Heart right ventricle (tissue), 16 donors: Measurements from ENCODE around the gene ENPP4. TPM values are rescaled to one million over a fixed set of nuclear protein-coding genes. Genes with fewer than 3 reads are reported as not detected.

ENCODE experiments used
- ATAC-seq, 8 donors: fragments of 200-7000 bp; cut with Tn5 transposase; one replicate each; pipeline ENCODE4 v1.9.1; 2020; ENCODE audit warnings: mild to moderate bottlenecking in 8 of 8, moderate library complexity in 8 of 8, moderate number of reproducible peaks in 1 of 8
- DNase-seq, 2 donors: peaks; one replicate each; pipeline ENCODE4 v3.0.0-alpha.2; 2020
- H3K27ac ChIP-seq, 10 donors: fragments of 200-600 bp; sonication (generic) in 2 of 10; one replicate each; pipeline versions ENCODE4 v1.5.0 to v1.8.0; 2020 to 2022; ENCODE audit warnings: mild to moderate bottlenecking in 3 of 10
- H3K27me3 ChIP-seq, 7 donors: fragments of 200-600 bp; one replicate each; pipeline ENCODE4 v1.8.0; 2021 to 2022; ENCODE audit warnings: mild to moderate bottlenecking in 2 of 7
- H3K36me3 ChIP-seq, 9 donors: fragments of 200-600 bp; sonication (generic) in 1 of 9; one replicate each; pipeline versions ENCODE4 v1.5.0 to v1.8.0; 2020 to 2022; ENCODE audit warnings: mild to moderate bottlenecking in 2 of 9
- H3K4me1 ChIP-seq, 9 donors: fragments of 200-600 bp; sonication (generic) in 1 of 9; one replicate each; pipeline versions ENCODE4 v1.5.0 to v1.8.0; 2020 to 2022; ENCODE audit warnings: mild to moderate bottlenecking in 4 of 9
- H3K4me3 ChIP-seq, 10 donors: fragments of 200-600 bp; sonication (generic) in 2 of 10; one replicate each; pipeline versions ENCODE4 v1.5.0 to v1.8.0; 2020 to 2022; ENCODE audit warnings: mild to moderate bottlenecking in 7 of 10, moderate library complexity in 2 of 10
- H3K9me3 ChIP-seq, 11 donors: fragments of 200-600 bp in 10 of 11; sonication (generic) in 2 of 11; one replicate each; pipeline versions ENCODE4 v1.5.0 to v1.8.0; 2013 to 2022; ENCODE audit warnings: mild to moderate bottlenecking in 2 of 11, control low read depth in 1 of 11, moderate library complexity in 1 of 11
- WGBS, 2 donors: extraction: QIAGEN DNeasy Blood & Tissue Kit; methylation state at CpG; one replicate each; pipeline ENCODE4 v1.1.7; 2013; ENCODE audit warnings: inconsistent platforms in 1 of 2; 5-methylcytosine and 5-hydroxymethylcytosine counted together
- intact Hi-C, 10 donors: fragments of 100-400 bp; cut with DNase I; formaldehyde crosslinking; loops; one replicate each; pipeline versions ENCODE4 v1.11.1 to v1.14.2; 2022
- polyA plus RNA-seq, 2 donors: library from polyadenylated mRNA; stranded (reverse); fragments of 200-250 nt; gene quantifications; one replicate each; pipeline ENCODE4 v1.2.3, GENCODE V29; 2013
- total RNA-seq, 10 donors: library from RNA; stranded (reverse); fragmentation: NEBNext Ultra II Directional in 3 of 10; extraction: Animal tissue kit (Norgen Biotek cat#: 25700) in 3 of 10; gene quantifications; one replicate each; pipeline versions ENCODE4 v1.2.1 to v1.2.4, GENCODE V29; 2021 to 2023
- TF ChIP-seq, protein P1 (sequence below), 9 donors: fragments of 200-600 bp; sonication (generic) in 2 of 9; IDR thresholded peaks; one replicate each; pipeline versions ENCODE4 v1.5.0 to v1.8.0; 2021 to 2022; ENCODE audit warnings: antibody characterized with exemption in 9 of 9, mild to moderate bottlenecking in 5 of 9, moderate library complexity in 1 of 9
- donor health status: Arrhythmogenic right ventricular cardiomyopathy.
- donor health status: ischemic (EF 13 %, LVEDD 7.1; RV severe dilation, severe dysfunction).
- donor health status: healthy with polysubstance abuse.
- donor health status: DM: no; HTN: yes; CAD: no.
- donor health status: DM: no; HTN: no; CAD: no.
- donor health status: ischemic (EF 25% LVEDD 6.9; RV normal size, moderate dysfunction).
- donor health status: ischemic (EF 25% LVEDD 5.7; RV mildly dilated, moderate dysfunction).
- donor health status: healthy.
- donor health status: DM: yes; HTN: yes; CAD: no.
- donor health status: Ischemic cardiomyopathy.
- donor health status: ischemic (EF 35%, LVEDD 5.7; RV mildly dilated, moderate dysfunction).
- donor health status: nonischemic (EF 11% LVEDD 7.7; RV severe dilation, severe dysfunction).
- donor health status: DM: yes; HTN: yes; CAD: no.
- donor health status: PGD.
- donor health status: ischemic (EF 29% LVEDD 5.4; RV normal size, mild dysfunction).
- donor health status: nonischemic (EF 23%, LVEDD 6.1; RV moderate dilation, normal function).

ENPP4 gene
- total and polyA plus RNA-seq, 12 donors = 9.2 to 23.8 (median 18.8) TPM

DNA sequence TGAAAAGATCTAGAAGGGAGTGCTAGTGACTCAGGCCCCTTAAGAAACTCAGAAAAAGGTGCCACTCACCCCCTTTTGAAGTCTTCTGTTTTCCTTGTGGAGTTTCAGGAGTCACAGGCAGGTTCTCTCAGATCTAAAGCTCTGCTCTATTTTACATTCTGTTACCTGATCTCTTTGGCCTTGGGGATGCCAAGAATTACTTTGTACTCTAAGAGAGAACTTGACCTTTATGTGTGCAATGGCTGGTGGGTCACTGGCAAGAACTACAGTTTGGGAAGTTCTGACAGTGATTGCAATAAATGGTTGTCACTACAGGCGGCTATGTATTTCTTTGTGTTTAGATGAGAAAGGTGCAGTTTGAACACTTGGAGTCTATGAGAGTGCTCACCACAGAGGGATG, 24.2 kb upstream of the ENPP4 start:
- H3K9me3 ChIP-seq = peaks cover 0 to 17% (median 5%) of the 10 kb centered on the region in 11 donors
- H3K27ac ChIP-seq = no peak overlapping the region
- DNase-seq (no peak), ATAC-seq (peak in 2 of 8 donors; percentile 34 to 45)
- H3K27me3 ChIP-seq = no peaks in the 10 kb centered on the region
- no peaks in the 10 kb centered on the region for H3K36me3 ChIP-seq
- TF ChIP-seq, protein P1, sequence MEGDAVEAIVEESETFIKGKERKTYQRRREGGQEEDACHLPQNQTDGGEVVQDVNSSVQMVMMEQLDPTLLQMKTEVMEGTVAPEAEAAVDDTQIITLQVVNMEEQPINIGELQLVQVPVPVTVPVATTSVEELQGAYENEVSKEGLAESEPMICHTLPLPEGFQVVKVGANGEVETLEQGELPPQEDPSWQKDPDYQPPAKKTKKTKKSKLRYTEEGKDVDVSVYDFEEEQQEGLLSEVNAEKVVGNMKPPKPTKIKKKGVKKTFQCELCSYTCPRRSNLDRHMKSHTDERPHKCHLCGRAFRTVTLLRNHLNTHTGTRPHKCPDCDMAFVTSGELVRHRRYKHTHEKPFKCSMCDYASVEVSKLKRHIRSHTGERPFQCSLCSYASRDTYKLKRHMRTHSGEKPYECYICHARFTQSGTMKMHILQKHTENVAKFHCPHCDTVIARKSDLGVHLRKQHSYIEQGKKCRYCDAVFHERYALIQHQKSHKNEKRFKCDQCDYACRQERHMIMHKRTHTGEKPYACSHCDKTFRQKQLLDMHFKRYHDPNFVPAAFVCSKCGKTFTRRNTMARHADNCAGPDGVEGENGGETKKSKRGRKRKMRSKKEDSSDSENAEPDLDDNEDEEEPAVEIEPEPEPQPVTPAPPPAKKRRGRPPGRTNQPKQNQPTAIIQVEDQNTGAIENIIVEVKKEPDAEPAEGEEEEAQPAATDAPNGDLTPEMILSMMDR (IDR thresholded peaks at IDR 0.05) = no peak
- 43 to 94% methylated on average over 1 of the region's 1 CpG for WGBS, 2 donors
- intact Hi-C loops = no loop called here
- H3K4me3 ChIP-seq = no peak overlapping the region
- no peaks in the 10 kb centered on the region for H3K4me1 ChIP-seq

DNA sequence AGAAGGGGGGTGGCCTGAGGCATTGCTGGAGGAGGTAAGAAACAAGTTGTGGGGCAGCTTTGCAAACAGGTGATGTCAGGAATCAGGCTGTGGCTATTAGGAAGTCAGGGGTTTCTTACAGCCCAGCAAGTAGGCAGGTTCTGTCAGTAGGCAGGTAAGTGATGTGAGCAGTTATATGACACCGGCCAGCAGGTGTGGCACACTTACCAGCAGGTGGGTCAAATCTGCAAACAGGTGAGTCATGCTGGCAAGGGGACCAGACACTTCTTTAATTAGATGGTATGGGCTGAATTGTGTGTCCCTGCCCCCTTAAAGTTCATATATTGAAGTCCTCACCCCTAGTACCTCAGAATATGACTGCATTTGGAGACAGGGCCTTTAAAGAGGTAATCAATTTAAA, 16.4 kb upstream of the ENPP4 start:
- no peak overlapping the region for H3K4me3 ChIP-seq
- ATAC-seq (no peak), DNase-seq (no peak)
- no peaks in the 10 kb centered on the region for H3K9me3 ChIP-seq
- 93 to 95% methylated on average over 1 of the region's 1 CpG for WGBS, 2 donors
- H3K27me3 ChIP-seq = no peaks in the 10 kb centered on the region
- no peaks in the 10 kb centered on the region for H3K36me3 ChIP-seq
- intact Hi-C loops = no loop called here
- TF ChIP-seq, protein P1 (IDR thresholded peaks at IDR 0.05) = no peak
- no peaks in the 10 kb centered on the region for H3K4me1 ChIP-seq
- no peak overlapping the region for H3K27ac ChIP-seq

GRCh38 chr6:46115634-46116033, 14.2 kb upstream of the ENPP4 start:
- no peak for DNase-seq
- Histone ChIP-seq H3K36me3 (no peaks in the 10 kb centered on the region), H3K27ac (no peak overlapping the region), H3K4me1 (no peaks in the 10 kb centered on the region), H3K9me3 (no peaks in the 10 kb centered on the region), H3K27me3 (no peaks in the 10 kb centered on the region), H3K4me3 (no peak overlapping the region)
- TF ChIP-seq, protein P1 (IDR thresholded peaks at IDR 0.05) = no peak
- ATAC-seq = no peak
- intact Hi-C loops = no loop called here
- 84 to 91% methylated on average over 1 of the region's 1 CpG for WGBS, 2 donors

DNA sequence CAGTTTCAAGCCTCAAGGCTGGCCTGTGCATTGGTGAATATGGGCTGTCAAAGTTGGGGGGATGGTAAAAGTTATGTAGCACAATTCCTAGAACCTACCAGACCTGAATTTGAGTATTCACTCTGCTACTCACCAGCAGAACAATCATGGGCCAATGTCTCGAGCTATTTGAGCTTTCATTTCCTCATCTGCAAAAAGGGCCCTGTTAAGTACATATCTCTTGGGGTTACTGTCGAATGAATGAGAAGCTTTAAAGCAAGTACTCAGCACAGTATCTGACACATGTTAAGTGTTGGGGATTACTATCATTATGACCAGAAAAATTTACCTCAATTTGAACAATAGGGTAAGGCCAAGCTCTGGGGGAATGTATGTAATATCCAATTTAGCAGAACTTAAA, 13.5 kb upstream of the ENPP4 start:
- DNase-seq = no peak
- H3K4me1 ChIP-seq = no peaks in the 10 kb centered on the region
- WGBS, 2 donors = 74 to 79% methylated on average over 2 of the region's 2 CpGs

More for the DNA sequence above, 13.5 kb upstream of the ENPP4 start:
- TF ChIP-seq, protein P1 (IDR thresholded peaks at IDR 0.05) = no peak
- Histone ChIP-seq H3K27me3 (no peaks in the 10 kb centered on the region), H3K4me3 (no peak overlapping the region), H3K36me3 (no peaks in the 10 kb centered on the region), H3K9me3 (no peaks in the 10 kb centered on the region), H3K27ac (no peak overlapping the region)
- no peak for ATAC-seq
- intact Hi-C loops = no loop called here
